Measurements from ENCODE around the gene CELA1. TPM values are rescaled to one million over a fixed set of nuclear protein-coding genes. Genes with fewer than 3 reads are reported as not detected.

Gene CELA1
- total RNA-seq (2016; rRNA removed; fragmentation: Illumina TruSeq; extraction: Trizol) (not detected in 2 replicates), polyA plus RNA-seq (2011; rRNA removed) (not detected in 2 replicates), polyA minus RNA-seq (2011; rRNA and poly(A)+ RNA removed; ENCODE audit: low replicate concordance) (not detected in 2 replicates), Bru-seq, nascent RNA (not detected), BruChase-seq, experiment 1, labeled RNA remaining after a 6-hour chase (not detected), BruChase-seq, experiment 2, labeled RNA remaining after a 2-hour chase (not detected)
- not detected in 2 replicates for total RNA-seq (2016; cell fraction: cytosol; rRNA removed; fragmentation: Illumina TruSeq; extraction: Trizol; ENCODE audit: low read depth)
- not detected in 2 replicates for total RNA-seq (2016; cell fraction: insoluble cytoplasmic fraction; rRNA removed; fragmentation: Illumina TruSeq; extraction: Trizol)
- total RNA-seq (2016; cell fraction: membrane; rRNA removed; fragmentation: Illumina TruSeq; extraction: Trizol), result not detected in 2 replicates
- total RNA-seq (2016; cell fraction: nucleus; rRNA removed; fragmentation: Illumina TruSeq; extraction: Trizol), result not detected in 2 replicates
- polyA plus RNA-seq (2011; cell fraction: cytosol; rRNA removed), result not detected in 2 replicates
- not detected in 2 replicates for polyA plus RNA-seq (2011; cell fraction: nucleus; rRNA removed)
- polyA plus RNA-seq (2012), result not detected in 2 replicates
- polyA plus RNA-seq (2016; cell fraction: cytosol; fragmentation: Illumina TruSeq; extraction: Trizol; ENCODE audit: low read depth), result not detected in 2 replicates
- polyA plus RNA-seq (2016; cell fraction: insoluble cytoplasmic fraction; fragmentation: Illumina TruSeq; extraction: Trizol; ENCODE audit: low read depth), result not detected in 2 replicates
- not detected in 2 replicates for polyA plus RNA-seq (2016; cell fraction: membrane; fragmentation: Illumina TruSeq; extraction: Trizol; ENCODE audit: low read depth)
- polyA plus RNA-seq (2016; cell fraction: nucleus; fragmentation: Illumina TruSeq; extraction: Trizol; ENCODE audit: insufficient read depth, low read depth), result not detected in 2 replicates
- not detected in 2 replicates for polyA minus RNA-seq (2011; cell fraction: cytosol; rRNA and poly(A)+ RNA removed)
- polyA minus RNA-seq (2011; cell fraction: nucleus; rRNA and poly(A)+ RNA removed), result not detected in 2 replicates
- long read RNA-seq, experiment 1, result 0 reads
- long read RNA-seq, experiment 2, result 0 reads

DNA sequence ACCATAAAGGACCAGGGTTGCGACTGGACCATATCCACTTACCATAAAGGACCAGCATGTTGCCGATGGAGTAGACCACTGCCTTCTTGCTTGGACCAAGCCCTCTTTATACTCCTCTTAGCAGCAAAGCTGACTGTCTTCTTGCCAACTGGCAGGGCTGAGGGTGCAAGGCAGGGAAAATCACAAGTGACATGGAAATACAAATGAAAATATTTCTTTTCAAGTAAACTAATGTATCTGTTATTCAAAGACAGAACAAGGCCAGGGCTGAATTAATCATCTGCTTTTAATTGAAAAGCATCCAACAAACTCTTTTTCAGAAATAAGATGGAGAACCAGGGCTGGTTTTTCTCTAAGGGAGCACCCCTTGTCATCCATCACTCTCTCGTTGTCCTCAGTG is at the start of gene CELA1:
Gene CELA1 (minus strand): TSS at position 99 of the 400 bp plus-strand sequence. CDS start 41 bp downstream, at position 58.
- Histone ChIP-seq H2AFZ (ENCODE audit: low read length) (no peak within 1 kb of the TSS), H3K9me3 (ENCODE audit: low read length) (no peaks in the 10 kb centered on the region), H3K4me1 (ENCODE audit: insufficient read depth, low read length) (peaks cover 2% of the 10 kb centered on the region; the same call in 1 of the 2 replicates), H4K20me1 (ENCODE audit: insufficient read depth, low read length) (no peaks in the 10 kb centered on the region), H3K27ac (ENCODE audit: extremely low read length, insufficient read depth, low read length) (no peak within 1 kb of the TSS), H3K27me3 (ENCODE audit: control insufficient read depth in 1 of 2, insufficient read depth in 2 of 2, low read length in 2 of 2) (peaks cover 0 to 2% of the 10 kb centered on the region in 2 experiments; a peak in 2 of 5 replicates), H3K36me3 (replicated peaks in 1 of 2; ENCODE audit: control insufficient read depth in 1 of 2, insufficient read depth in 2 of 2, low read length in 2 of 2) (no peaks in the 10 kb centered on the region), H3K4me3 (replicated peaks in 1 of 3; ENCODE audit: insufficient read depth in 1 of 3, low read depth in 2 of 3, low read length in 3 of 3) (no peak within 1 kb of the TSS), H3K79me2 (ENCODE audit: insufficient read depth, low read length) (no peaks in the 10 kb centered on the region), H3K9ac (ENCODE audit: insufficient read depth, low read depth, low read length) (no peak within 1 kb of the TSS), H3K4me2 (ENCODE audit: low read depth, low read length) (no peak within 1 kb of the TSS)
- in situ Hi-C loops (cut with HindIII; ENCODE audit: extremely low pct_ligation_motif_present, low pct_unique_long_range_greater_than_20kb) (no loop called here), intact Hi-C loops (cut with micrococcal nuclease; ENCODE audit: unreplicated experiment) (loop anchor here (10.0 kb wide), 1 partner anchor 582 kb away; the partner anchor contains the start of gene ATF1)
- WGBS (ENCODE audit: low lambda C conversion rate), result 47% methylated on average over 3 of the region's 3 CpGs
- POLR2A ChIA-PET, result no interaction called here
- DNase-seq (ENCODE audit: low spot score) (no peak), ATAC-seq (no peak), FAIRE-seq (no peak)
- TF ChIP-seq ZNF235 (CRISPR knock-in tag; IDR thresholded peaks at IDR 0.05; ENCODE audit: borderline replicate concordance), result no peak
- no peak for TF ChIP-seq PAX8 (CRISPR knock-in tag; IDR thresholded peaks at IDR 0.05; ENCODE audit: borderline replicate concordance)
- no peak for TF ChIP-seq ZNF629 (CRISPR knock-in tag; conservative IDR thresholded peaks at IDR 0.05)
- no peak for TF ChIP-seq PAWR (CRISPR knock-in tag; IDR thresholded peaks at IDR 0.05; ENCODE audit: borderline replicate concordance)
- TF ChIP-seq ZNF713 (CRISPR knock-in tag; IDR thresholded peaks at IDR 0.05), result no peak
- TF ChIP-seq NKX3-1 (CRISPR knock-in tag; IDR thresholded peaks at IDR 0.05), result no peak
- TF ChIP-seq ZFP62 (CRISPR knock-in tag; IDR thresholded peaks at IDR 0.05), result no peak
- TF ChIP-seq ZBTB3 (CRISPR knock-in tag; IDR thresholded peaks at IDR 0.05; ENCODE audit: borderline replicate concordance, low read depth), result no peak
- no peak for TF ChIP-seq SOX6 (IDR thresholded peaks at IDR 0.05)
- no peak for TF ChIP-seq SOX6 (CRISPR knock-in tag; IDR thresholded peaks at IDR 0.05)
- TF ChIP-seq, protein P1, sequence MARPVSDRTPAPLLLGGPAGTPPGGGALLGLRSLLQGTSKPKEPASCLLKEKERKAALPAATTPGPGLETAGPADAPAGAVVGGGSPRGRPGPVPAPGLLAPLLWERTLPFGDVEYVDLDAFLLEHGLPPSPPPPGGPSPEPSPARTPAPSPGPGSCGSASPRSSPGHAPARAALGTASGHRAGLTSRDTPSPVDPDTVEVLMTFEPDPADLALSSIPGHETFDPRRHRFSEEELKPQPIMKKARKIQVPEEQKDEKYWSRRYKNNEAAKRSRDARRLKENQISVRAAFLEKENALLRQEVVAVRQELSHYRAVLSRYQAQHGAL (CRISPR knock-in tag; IDR thresholded peaks at IDR 0.05; ENCODE audit: not compliant biosample characterization), result no peak
- no peak for TF ChIP-seq PPARG (CRISPR knock-in tag; conservative IDR thresholded peaks at IDR 0.05)
- TF ChIP-seq ZNF777 (CRISPR knock-in tag; IDR thresholded peaks at IDR 0.05), result no peak
- no peak for TF ChIP-seq POLR2AphosphoS5 (IDR thresholded peaks at IDR 0.05; ENCODE audit: low read depth, low read length)
- TF ChIP-seq, protein P2, sequence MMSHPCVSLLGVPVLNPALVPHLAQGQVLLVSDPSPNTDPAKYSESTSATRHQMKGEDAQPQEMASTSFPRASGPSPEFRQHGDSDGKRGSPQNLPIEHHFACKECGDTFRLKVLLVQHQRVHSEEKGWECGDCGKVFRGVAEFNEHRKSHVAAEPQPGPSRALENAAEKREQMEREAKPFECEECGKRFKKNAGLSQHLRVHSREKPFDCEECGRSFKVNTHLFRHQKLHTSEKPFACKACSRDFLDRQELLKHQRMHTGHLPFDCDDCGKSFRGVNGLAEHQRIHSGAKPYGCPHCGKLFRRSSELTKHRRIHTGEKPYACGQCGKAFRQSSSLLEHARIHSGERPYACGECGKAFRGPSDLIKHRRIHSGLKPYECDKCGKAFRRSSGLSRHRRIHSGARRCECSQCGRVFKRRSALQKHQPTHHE (CRISPR knock-in tag; IDR thresholded peaks at IDR 0.05; ENCODE audit: borderline replicate concordance), result no peak
- TF ChIP-seq ZNF24 (IDR thresholded peaks at IDR 0.05), result no peak
- no peak for TF ChIP-seq ZNF83 (CRISPR knock-in tag; IDR thresholded peaks at IDR 0.05; ENCODE audit: borderline replicate concordance)
- TF ChIP-seq EEA1 (CRISPR knock-in tag; IDR thresholded peaks at IDR 0.05; ENCODE audit: borderline replicate concordance), result no peak
- TF ChIP-seq, protein P3, sequence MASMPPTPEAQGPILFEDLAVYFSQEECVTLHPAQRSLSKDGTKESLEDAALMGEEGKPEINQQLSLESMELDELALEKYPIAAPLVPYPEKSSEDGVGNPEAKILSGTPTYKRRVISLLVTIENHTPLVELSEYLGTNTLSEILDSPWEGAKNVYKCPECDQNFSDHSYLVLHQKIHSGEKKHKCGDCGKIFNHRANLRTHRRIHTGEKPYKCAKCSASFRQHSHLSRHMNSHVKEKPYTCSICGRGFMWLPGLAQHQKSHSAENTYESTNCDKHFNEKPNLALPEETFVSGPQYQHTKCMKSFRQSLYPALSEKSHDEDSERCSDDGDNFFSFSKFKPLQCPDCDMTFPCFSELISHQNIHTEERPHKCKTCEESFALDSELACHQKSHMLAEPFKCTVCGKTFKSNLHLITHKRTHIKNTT (CRISPR knock-in tag; IDR thresholded peaks at IDR 0.05), result no peak
- CTCF ChIA-PET (ENCODE audit: low intra/inter-chr PET ratio, low total read pairs), result no interaction called here
- BruUV-seq (replicated peaks), result no TSS peak

Measured in HepG2 (cell line).